GM12878 (cell line): ENCODE data around the gene GARNL3. TPM values are rescaled to one million over a fixed set of nuclear protein-coding genes. Genes with fewer than 3 reads are reported as not detected.

ENCODE experiments used
- ATAC-seq: fragments of 200-7000 bp; cut with Tn5 transposase; 3 replicates; pipeline ENCODE4 v1.9.1; 2020; ENCODE audit warnings: mild to moderate bottlenecking, moderate library complexity
- BruUV-seq: library from RNA; stranded (reverse); fragments of 400-500 nt; replicated peaks from 2 replicates; lab custom pipeline; 2021; lab: Mats Ljungman, UMichigan
- CTCF ChIA-PET: fragments of 300-600 bp; sonication (Branson Sonifier 250); formaldehyde crosslinking; extraction: SDS; loops from one replicate; lab custom pipeline; 2021; ENCODE audit warnings: inconsistent platforms; lab: Yijun Ruan, JAX
- POLR2A ChIA-PET: fragments of 350-600 bp; formaldehyde crosslinking; extraction: SDS; loops from one replicate; lab custom pipeline; 2021; ENCODE audit warnings: inconsistent platforms; lab: Charles Lee
- RAD21 ChIA-PET: fragments of 300-600 bp; sonication (Branson Sonifier 250); formaldehyde crosslinking; loops from one replicate; lab custom pipeline; 2023; ENCODE audit warnings: antibody characterized with exemption; ENCODE audit not compliant: unreplicated experiment; lab: Charles Lee
- SMC1A ChIA-PET: fragments of 300-600 bp; sonication (Branson Sonifier 250); formaldehyde crosslinking; loops from one replicate; lab custom pipeline; 2023; ENCODE audit not compliant: unreplicated experiment, uncharacterized antibody; lab: Charles Lee
- DNase-seq: peaks from one replicate; pipeline ENCODE4 v3.0.0-alpha.2; 2011; ENCODE audit warnings: low read depth, low spot score
- FAIRE-seq: peaks from 3 replicates; lab custom pipeline; 2011; peaks lifted over from hg19 to GRCh38; lab: Jason Lieb, UNC
- H2AFZ ChIP-seq: 2 replicates; pipeline ENCODE4 v1.6.0; 2011; ENCODE audit warnings: low read depth, low read length, control low read depth; ENCODE audit not compliant: control insufficient read depth
- H3K27ac ChIP-seq: 2 replicates; pipeline ENCODE4 v1.5.1; 2011; ENCODE audit warnings: control low read depth; ENCODE audit not compliant: control insufficient read depth, insufficient read depth
- H3K27me3 ChIP-seq, 2 experiments: replicated peaks in 1 of 2; 2 replicates each; pipeline versions ENCODE4 v1.6.0 to v1.6.1; 2011; ENCODE audit warnings: low read length in 1 of 2; ENCODE audit not compliant: control insufficient read depth in 2 of 2, insufficient read depth in 2 of 2
- H3K36me3 ChIP-seq, 2 experiments: 2 replicates each; pipeline ENCODE4 v1.5.1; 2011; ENCODE audit warnings: low read length in 1 of 2; ENCODE audit not compliant: control insufficient read depth in 2 of 2, insufficient read depth in 2 of 2
- H3K4me1 ChIP-seq: 2 replicates; pipeline ENCODE4 v1.6.1; 2011; ENCODE audit warnings: mild to moderate bottlenecking, low read length, moderate library complexity, mixed read lengths; ENCODE audit not compliant: control insufficient read depth, insufficient read depth
- H3K4me2 ChIP-seq: 2 replicates; pipeline ENCODE4 v1.6.0; 2011; ENCODE audit warnings: control low read depth; ENCODE audit not compliant: control insufficient read depth, insufficient read depth
- H3K4me3 ChIP-seq: fragments of 200-600 bp; sonication (generic); 2 replicates; pipeline ENCODE4 v1.5.1; 2016
- H3K79me2 ChIP-seq: 2 replicates; pipeline ENCODE4 v1.6.0; 2011; ENCODE audit warnings: low read length; ENCODE audit not compliant: control insufficient read depth, insufficient read depth
- H3K9ac ChIP-seq: 2 replicates; pipeline ENCODE4 v1.8.0; 2011; ENCODE audit warnings: low read length, control low read depth, mixed read lengths; ENCODE audit not compliant: control insufficient read depth, insufficient read depth
- H3K9me3 ChIP-seq: replicated peaks from 3 replicates; pipeline ENCODE4 v1.5.1; 2011; ENCODE audit warnings: mild to moderate bottlenecking, low read length; ENCODE audit not compliant: control insufficient read depth, insufficient read depth
- H4K20me1 ChIP-seq: 2 replicates; pipeline ENCODE4 v1.6.0; 2011; ENCODE audit not compliant: control insufficient read depth, insufficient read depth
- BCL11A ChIP-seq: IDR thresholded peaks from 2 replicates; pipeline ENCODE4 v1.6.1; 2011; ENCODE audit warnings: low read depth, low read length
- CHD2 ChIP-seq: IDR thresholded peaks from 2 replicates; pipeline ENCODE4 v1.6.1; 2011; ENCODE audit warnings: low read depth, low read length, improper control_type of control experiment, borderline replicate concordance
- CREB1 ChIP-seq: IDR thresholded peaks from 2 replicates; pipeline ENCODE4 v1.6.1; 2012; ENCODE audit warnings: low read depth, mild to moderate bottlenecking, inconsistent platforms
- FOXK2 ChIP-seq: fragments of 450-650 bp; IDR thresholded peaks from 2 replicates; pipeline ENCODE4 v1.6.1; 2017; ENCODE audit warnings: mild to moderate bottlenecking, moderate library complexity
- IRF4 ChIP-seq: IDR thresholded peaks from 2 replicates; pipeline ENCODE4 v1.6.1; 2011; ENCODE audit warnings: low read depth, low read length
- PAX8 ChIP-seq: fragments of 450-650 bp; IDR thresholded peaks from 2 replicates; pipeline ENCODE4 v1.6.1; 2017; ENCODE audit warnings: mild to moderate bottlenecking, moderate library complexity
- SP1 ChIP-seq: IDR thresholded peaks from one replicate; pipeline ENCODE4 v1.6.1; 2011; ENCODE audit warnings: low read depth, low read length
- SRF ChIP-seq, 2 experiments: IDR thresholded peaks; 2 replicates each; pipeline ENCODE4 v1.6.1; 2011; ENCODE audit warnings: low read depth in 2 of 2, low read length in 2 of 2, mild to moderate bottlenecking in 1 of 2, moderate library complexity in 1 of 2
- TARDBP ChIP-seq: IDR thresholded peaks from 2 replicates; pipeline ENCODE4 v1.6.1; 2016; ENCODE audit warnings: borderline replicate concordance
- ZNF217 ChIP-seq: fragments of 450-650 bp; IDR thresholded peaks from 2 replicates; pipeline ENCODE4 v1.6.1; 2017; ENCODE audit warnings: antibody characterized with exemption, mild to moderate bottlenecking
- ZNF622 ChIP-seq: fragments of 450-650 bp; IDR thresholded peaks from 2 replicates; pipeline ENCODE4 v1.6.1; 2017; ENCODE audit warnings: mild to moderate bottlenecking, inconsistent platforms
- WGBS: methylation state at CpG from one replicate; pipeline ENCODE4 v1.1.6; 2016; ENCODE audit warnings: low lambda C conversion rate; ENCODE audit not compliant: insufficient replicate concordance, insufficient coverage; ENCODE audit errors: missing lambda C conversion rate; 5-methylcytosine and 5-hydroxymethylcytosine counted together
- in situ Hi-C: fragments of 300-500 bp; cut with MboI; formaldehyde crosslinking; loops from 9 replicates; pipeline ENCODE4 v1.14.3; 2018; ENCODE audit warnings: mixed read lengths
- intact Hi-C: fragments of 100-400 bp; cut with micrococcal nuclease; formaldehyde crosslinking; loops from one replicate; pipeline ENCODE4 v1.14.2; 2022; ENCODE audit not compliant: unreplicated experiment
- polyA plus RNA-seq, 11 experiments: library from polyadenylated mRNA; depleted of rRNA in 4 of 11; unstranded in 6 of 11; stranded (reverse) in 5 of 11; fragments of >200 nt; fragmentation: Nextera tagmentation in 4 of 11; fragmentation: Illumina TruSeq in 1 of 11; extraction: Ambion mirVana in 4 of 11; extraction: Trizol in 1 of 11; gene quantifications; 1 replicate in 1 of 11; 2 replicates in 10 of 11; pipeline versions ENCODE4 v1.2.1 to v1.2.3, GENCODE V29; 2011 to 2016; ENCODE audit warnings: inconsistent platforms in 2 of 11, missing spikeins in 2 of 11, low read depth in 1 of 11
- total RNA-seq, 4 experiments: library from RNA; depleted of rRNA in 3 of 4; stranded (reverse); fragments of >200 nt in 3 of 4; fragmentation: Illumina TruSeq in 1 of 4; extraction: Trizol in 1 of 4; gene quantifications; 2 replicates each; pipeline versions ENCODE4 v1.2.1 to v1.2.3, GENCODE V29; 2013 to 2021
- TF ChIP-seq, protein P1 (sequence below): IDR thresholded peaks from 2 replicates; pipeline ENCODE4 v1.6.1; 2011; ENCODE audit warnings: borderline replicate concordance, low read depth, mild to moderate bottlenecking, moderate library complexity, mixed read lengths, low read length; ENCODE audit not compliant: insufficient read depth; ENCODE audit errors: extremely low read length
- TF ChIP-seq, protein P2 (sequence below): fragments of 450-650 bp; IDR thresholded peaks from 2 replicates; pipeline ENCODE4 v1.6.1; 2017; ENCODE audit warnings: mild to moderate bottlenecking, moderate library complexity
- TF ChIP-seq, protein P3 (sequence below): IDR thresholded peaks from 2 replicates; pipeline ENCODE4 v1.6.1; 2012; ENCODE audit warnings: improper control_type of control experiment, low read depth, low read length; ENCODE audit not compliant: insufficient replicate concordance

GARNL3 gene
- total and polyA plus RNA-seq, 10 of the 15 experiments (the other 5 are each of a cell fraction or from before 2014, with no cell fraction given), result 0.89 to 13.2 (median 6.3) TPM

DNA sequence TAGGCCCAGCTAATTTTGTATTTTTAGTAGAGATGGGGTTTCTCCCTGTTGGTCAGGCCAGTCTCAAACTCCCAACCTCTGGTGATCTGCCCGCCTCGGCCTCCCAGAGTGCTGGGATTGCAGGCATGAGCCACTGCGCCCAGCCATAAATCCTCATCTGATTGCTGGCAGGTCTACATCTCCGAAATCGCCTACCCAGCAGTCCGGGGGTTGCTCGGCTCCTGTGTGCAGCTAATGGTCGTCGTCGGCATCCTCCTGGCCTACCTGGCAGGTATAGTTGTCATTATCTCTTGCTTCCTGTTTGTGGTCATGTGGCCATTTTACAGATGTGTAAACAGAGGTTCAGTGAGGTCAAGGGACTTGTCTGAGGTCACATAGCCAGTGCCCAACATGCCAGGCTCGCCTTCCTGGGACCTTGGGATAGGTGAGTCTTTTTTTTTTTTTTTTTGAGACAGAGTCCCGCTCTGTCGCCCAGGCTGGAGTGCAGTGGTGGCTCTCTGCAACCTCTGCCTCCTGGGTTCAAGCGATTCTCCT is 135.2 kb downstream of the GARNL3 start:
- ChIA-PET POLR2A (no interaction called here), RAD21 (interaction anchor here (1.2 to 1.3 kb wide), 2 partner anchors 52 to 185 kb away, joined by 3 to 4 read pairs; partner anchors contain the start of genes LRSAM1 and RPL12), CTCF (interaction anchor here (1.0 to 3.6 kb wide), 5 partner anchors 52 to 187 kb away, joined by 3 to 25 read pairs (median 7); partner anchors contain the start of genes LRSAM1 and RPL12), SMC1A (interaction anchor here (0.7 to 1.7 kb wide), 4 partner anchors 11 to 185 kb away, joined by 3 to 6 read pairs (median 4); no protein-coding TSS in a partner anchor)
- Histone ChIP-seq H3K36me3 (peaks cover 0 to 3% of the 10 kb centered on the region in 2 experiments; a peak in 2 of 4 replicates), H3K79me2 (peaks cover 9% of the 10 kb centered on the region), H3K4me2 (no peak overlapping the region), H3K9ac (no peak overlapping the region), H3K4me3 (no peak overlapping the region), H4K20me1 (no peaks in the 10 kb centered on the region), H3K27ac (no peak overlapping the region), H3K9me3 (no peaks in the 10 kb centered on the region), H3K27me3 (no peaks in the 10 kb centered on the region), H2AFZ (no peak overlapping the region), H3K4me1 (peaks cover 9% of the 10 kb centered on the region)
- ATAC-seq (no peak), DNase-seq (no peak), FAIRE-seq (no peak)
- WGBS, result 92% methylated on average over 12 of the region's 14 CpGs
- intact Hi-C loops, result loop anchor here (5.0 kb wide), 2 partner anchors 88 to 458 kb away; no protein-coding TSS in a partner anchor
- in situ Hi-C loops, result loop anchor here (5.0 kb wide), 1 partner anchor 183 kb away; no protein-coding TSS in a partner anchor
- BruUV-seq, result no TSS peak
- no peak for TF ChIP-seq SP1
- TF ChIP-seq, protein P1, sequence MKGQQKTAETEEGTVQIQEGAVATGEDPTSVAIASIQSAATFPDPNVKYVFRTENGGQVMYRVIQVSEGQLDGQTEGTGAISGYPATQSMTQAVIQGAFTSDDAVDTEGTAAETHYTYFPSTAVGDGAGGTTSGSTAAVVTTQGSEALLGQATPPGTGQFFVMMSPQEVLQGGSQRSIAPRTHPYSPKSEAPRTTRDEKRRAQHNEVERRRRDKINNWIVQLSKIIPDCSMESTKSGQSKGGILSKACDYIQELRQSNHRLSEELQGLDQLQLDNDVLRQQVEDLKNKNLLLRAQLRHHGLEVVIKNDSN, result no peak
- TF ChIP-seq, protein P2, sequence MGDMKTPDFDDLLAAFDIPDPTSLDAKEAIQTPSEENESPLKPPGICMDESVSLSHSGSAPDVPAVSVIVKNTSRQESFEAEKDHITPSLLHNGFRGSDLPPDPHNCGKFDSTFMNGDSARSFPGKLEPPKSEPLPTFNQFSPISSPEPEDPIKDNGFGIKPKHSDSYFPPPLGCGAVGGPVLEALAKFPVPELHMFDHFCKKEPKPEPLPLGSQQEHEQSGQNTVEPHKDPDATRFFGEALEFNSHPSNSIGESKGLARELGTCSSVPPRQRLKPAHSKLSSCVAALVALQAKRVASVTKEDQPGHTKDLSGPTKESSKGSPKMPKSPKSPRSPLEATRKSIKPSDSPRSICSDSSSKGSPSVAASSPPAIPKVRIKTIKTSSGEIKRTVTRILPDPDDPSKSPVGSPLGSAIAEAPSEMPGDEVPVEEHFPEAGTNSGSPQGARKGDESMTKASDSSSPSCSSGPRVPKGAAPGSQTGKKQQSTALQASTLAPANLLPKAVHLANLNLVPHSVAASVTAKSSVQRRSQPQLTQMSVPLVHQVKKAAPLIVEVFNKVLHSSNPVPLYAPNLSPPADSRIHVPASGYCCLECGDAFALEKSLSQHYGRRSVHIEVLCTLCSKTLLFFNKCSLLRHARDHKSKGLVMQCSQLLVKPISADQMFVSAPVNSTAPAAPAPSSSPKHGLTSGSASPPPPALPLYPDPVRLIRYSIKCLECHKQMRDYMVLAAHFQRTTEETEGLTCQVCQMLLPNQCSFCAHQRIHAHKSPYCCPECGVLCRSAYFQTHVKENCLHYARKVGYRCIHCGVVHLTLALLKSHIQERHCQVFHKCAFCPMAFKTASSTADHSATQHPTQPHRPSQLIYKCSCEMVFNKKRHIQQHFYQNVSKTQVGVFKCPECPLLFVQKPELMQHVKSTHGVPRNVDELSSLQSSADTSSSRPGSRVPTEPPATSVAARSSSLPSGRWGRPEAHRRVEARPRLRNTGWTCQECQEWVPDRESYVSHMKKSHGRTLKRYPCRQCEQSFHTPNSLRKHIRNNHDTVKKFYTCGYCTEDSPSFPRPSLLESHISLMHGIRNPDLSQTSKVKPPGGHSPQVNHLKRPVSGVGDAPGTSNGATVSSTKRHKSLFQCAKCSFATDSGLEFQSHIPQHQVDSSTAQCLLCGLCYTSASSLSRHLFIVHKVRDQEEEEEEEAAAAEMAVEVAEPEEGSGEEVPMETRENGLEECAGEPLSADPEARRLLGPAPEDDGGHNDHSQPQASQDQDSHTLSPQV, result no peak
- TF ChIP-seq IRF4, result no peak
- TF ChIP-seq TARDBP, result no peak
- no peak for TF ChIP-seq SRF (IDR thresholded peaks at IDR 0.05; ENCODE audit: low read depth in 2 of 2, low read length in 2 of 2)
- no peak for TF ChIP-seq ZNF217
- TF ChIP-seq, protein P3, sequence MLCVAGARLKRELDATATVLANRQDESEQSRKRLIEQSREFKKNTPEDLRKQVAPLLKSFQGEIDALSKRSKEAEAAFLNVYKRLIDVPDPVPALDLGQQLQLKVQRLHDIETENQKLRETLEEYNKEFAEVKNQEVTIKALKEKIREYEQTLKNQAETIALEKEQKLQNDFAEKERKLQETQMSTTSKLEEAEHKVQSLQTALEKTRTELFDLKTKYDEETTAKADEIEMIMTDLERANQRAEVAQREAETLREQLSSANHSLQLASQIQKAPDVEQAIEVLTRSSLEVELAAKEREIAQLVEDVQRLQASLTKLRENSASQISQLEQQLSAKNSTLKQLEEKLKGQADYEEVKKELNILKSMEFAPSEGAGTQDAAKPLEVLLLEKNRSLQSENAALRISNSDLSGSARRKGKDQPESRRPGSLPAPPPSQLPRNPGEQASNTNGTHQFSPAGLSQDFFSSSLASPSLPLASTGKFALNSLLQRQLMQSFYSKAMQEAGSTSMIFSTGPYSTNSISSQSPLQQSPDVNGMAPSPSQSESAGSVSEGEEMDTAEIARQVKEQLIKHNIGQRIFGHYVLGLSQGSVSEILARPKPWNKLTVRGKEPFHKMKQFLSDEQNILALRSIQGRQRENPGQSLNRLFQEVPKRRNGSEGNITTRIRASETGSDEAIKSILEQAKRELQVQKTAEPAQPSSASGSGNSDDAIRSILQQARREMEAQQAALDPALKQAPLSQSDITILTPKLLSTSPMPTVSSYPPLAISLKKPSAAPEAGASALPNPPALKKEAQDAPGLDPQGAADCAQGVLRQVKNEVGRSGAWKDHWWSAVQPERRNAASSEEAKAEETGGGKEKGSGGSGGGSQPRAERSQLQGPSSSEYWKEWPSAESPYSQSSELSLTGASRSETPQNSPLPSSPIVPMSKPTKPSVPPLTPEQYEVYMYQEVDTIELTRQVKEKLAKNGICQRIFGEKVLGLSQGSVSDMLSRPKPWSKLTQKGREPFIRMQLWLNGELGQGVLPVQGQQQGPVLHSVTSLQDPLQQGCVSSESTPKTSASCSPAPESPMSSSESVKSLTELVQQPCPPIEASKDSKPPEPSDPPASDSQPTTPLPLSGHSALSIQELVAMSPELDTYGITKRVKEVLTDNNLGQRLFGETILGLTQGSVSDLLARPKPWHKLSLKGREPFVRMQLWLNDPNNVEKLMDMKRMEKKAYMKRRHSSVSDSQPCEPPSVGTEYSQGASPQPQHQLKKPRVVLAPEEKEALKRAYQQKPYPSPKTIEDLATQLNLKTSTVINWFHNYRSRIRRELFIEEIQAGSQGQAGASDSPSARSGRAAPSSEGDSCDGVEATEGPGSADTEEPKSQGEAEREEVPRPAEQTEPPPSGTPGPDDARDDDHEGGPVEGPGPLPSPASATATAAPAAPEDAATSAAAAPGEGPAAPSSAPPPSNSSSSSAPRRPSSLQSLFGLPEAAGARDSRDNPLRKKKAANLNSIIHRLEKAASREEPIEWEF, result no peak
- no peak for TF ChIP-seq FOXK2
- TF ChIP-seq ZNF622, result no peak
- no peak for TF ChIP-seq BCL11A
- TF ChIP-seq PAX8, result no peak
- TF ChIP-seq CREB1, result no peak
- TF ChIP-seq CHD2, result no peak
